Measurements from ENCODE around the gene TRIM77. TPM values are rescaled to one million over a fixed set of nuclear protein-coding genes. Genes with fewer than 3 reads are reported as not detected.
"Not testable (repeated sequence)": the region's sequence is repeated elsewhere in the genome, so short reads cannot be mapped to it uniquely, and the experiment has no call there.

The TRIM77 gene
- total RNA-seq, 1 donor from 2014 or later, result not detected

DNA sequence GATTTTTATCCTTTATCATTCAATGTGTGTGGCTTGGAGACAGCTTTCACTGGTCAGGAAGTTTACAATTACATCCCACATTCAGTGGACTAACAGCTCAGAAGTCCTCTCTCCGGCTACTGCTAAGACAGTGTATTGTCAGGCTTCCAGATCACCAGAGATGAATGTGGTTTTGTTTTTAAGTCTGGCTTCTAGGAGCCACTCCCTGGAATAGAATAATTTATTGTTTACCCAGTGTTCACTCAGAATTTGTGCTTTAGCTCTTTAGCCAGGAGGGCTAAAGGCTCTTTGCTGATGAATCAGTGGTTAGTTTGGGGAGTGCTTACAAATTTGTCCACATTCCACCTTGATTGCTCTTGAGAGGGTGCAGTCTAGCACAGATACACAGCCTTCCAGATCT lies 26.5 kb downstream of the TRIM77 start:
- Histone ChIP-seq H3K9me3 (no peaks in the 10 kb centered on the region), H3K27ac (no peak overlapping the region), H3K36me3 (no peaks in the 10 kb centered on the region), H3K4me1 (no peaks in the 10 kb centered on the region), H3K4me3 (no peak overlapping the region), H3K27me3 (no peaks in the 10 kb centered on the region)
- TF ChIP-seq, protein P1, sequence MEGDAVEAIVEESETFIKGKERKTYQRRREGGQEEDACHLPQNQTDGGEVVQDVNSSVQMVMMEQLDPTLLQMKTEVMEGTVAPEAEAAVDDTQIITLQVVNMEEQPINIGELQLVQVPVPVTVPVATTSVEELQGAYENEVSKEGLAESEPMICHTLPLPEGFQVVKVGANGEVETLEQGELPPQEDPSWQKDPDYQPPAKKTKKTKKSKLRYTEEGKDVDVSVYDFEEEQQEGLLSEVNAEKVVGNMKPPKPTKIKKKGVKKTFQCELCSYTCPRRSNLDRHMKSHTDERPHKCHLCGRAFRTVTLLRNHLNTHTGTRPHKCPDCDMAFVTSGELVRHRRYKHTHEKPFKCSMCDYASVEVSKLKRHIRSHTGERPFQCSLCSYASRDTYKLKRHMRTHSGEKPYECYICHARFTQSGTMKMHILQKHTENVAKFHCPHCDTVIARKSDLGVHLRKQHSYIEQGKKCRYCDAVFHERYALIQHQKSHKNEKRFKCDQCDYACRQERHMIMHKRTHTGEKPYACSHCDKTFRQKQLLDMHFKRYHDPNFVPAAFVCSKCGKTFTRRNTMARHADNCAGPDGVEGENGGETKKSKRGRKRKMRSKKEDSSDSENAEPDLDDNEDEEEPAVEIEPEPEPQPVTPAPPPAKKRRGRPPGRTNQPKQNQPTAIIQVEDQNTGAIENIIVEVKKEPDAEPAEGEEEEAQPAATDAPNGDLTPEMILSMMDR (IDR thresholded peaks at IDR 0.05), result no peak
- intact Hi-C loops (cut with DNase I), result no loop called here
- ATAC-seq, result no peak
- no peak for DNase-seq

- Histone ChIP-seq H3K36me3 (no peaks in the 10 kb centered on the region), H3K27me3 (no peaks in the 10 kb centered on the region), H3K9me3 (no peaks in the 10 kb centered on the region), H3K4me3 (no peak overlapping the region), H3K27ac (no peak overlapping the region), H3K4me1 (no peaks in the 10 kb centered on the region)
- DNase-seq, result no peak
- intact Hi-C loops (cut with DNase I), result no loop called here
- no peak for ATAC-seq
- TF ChIP-seq, protein P1 (IDR thresholded peaks at IDR 0.05), result no peak
Measured at GRCh38 chr11:89737116-89737515, 27.0 kb downstream of the TRIM77 start.

- DNase-seq; H3K4me3 ChIP-seq; H3K27ac ChIP-seq; ATAC-seq; H3K36me3 ChIP-seq; H3K9me3 ChIP-seq; H3K27me3 ChIP-seq; intact Hi-C loops (cut with DNase I); H3K4me1 ChIP-seq: not testable (repeated sequence)
Measured at GRCh38 chr11:89741406-89741805, 31.3 kb downstream of the TRIM77 start.

DNA sequence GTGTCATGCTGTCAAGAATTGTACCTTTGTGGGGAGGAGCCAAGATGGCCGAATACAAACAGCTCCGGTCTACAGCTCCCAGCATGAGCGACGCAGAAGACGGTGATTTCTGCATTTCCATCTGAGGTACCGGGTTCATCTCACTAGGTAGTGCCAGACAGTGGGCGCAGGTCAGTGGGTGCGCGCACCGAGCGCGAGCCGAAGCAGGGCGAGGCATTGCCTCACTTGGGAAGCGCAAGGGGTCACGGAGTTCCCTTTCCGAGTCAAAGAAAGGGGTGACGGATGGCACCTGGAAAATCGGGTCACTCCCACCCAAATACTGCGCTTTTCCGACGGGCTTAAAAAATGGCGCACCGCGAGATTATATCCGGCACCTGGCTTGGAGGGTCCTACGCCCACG lies 34.1 kb downstream of the TRIM77 start:
- H3K4me3 ChIP-seq; intact Hi-C loops (cut with DNase I); ATAC-seq; H3K36me3 ChIP-seq; H3K27ac ChIP-seq; DNase-seq; H3K9me3 ChIP-seq; H3K4me1 ChIP-seq; H3K27me3 ChIP-seq: not testable (repeated sequence)

- ATAC-seq; H3K9me3 ChIP-seq; H3K36me3 ChIP-seq; intact Hi-C loops (cut with DNase I); H3K27ac ChIP-seq; DNase-seq; H3K4me3 ChIP-seq; H3K27me3 ChIP-seq; H3K4me1 ChIP-seq: not testable (repeated sequence)
Measured at GRCh38 chr11:89750822-89751221, 40.7 kb downstream of the TRIM77 start.

Other genes with a start within 250 kb of the TRIM77 start
- gene NOX4, start 218.9 kb upstream of the TRIM77 start, total RNA-seq, result 2.7 TPM
- gene TRIM49, start 98.3 kb downstream of the TRIM77 start, total RNA-seq, result not detected
- gene TRIM64B, start 168.2 kb downstream of the TRIM77 start, total RNA-seq, result not detected
- not detected for gene TRIM49D1, start 211.9 kb downstream of the TRIM77 start, total RNA-seq
- not detected for gene TRIM49D2, start 213.8 kb downstream of the TRIM77 start, total RNA-seq